ENCODE results near the gene ALDOB. TPM values are rescaled to one million over a fixed set of nuclear protein-coding genes. Genes with fewer than 3 reads are reported as not detected.

The ALDOB gene
- total RNA-seq, 1 donor from 2014 or later = not detected

DNA sequence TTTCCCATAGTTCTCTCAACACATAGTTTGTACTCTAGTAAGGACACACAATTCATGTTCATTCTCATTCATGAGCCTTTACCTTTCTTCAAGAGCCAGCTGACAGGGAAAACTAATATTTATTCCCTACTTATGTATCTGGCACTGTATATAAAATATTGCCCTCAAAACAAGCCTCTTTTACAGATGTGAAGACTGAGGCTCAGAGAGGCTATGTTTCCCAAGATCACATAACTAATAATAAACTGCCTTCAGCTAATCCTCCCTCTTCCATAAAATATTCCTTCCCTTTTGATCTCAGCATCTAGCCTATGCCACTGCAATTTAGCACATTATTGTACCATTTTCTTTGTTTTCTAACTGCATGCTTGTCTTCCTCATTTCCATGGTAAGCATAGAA is 18.2 kb downstream of the ALDOB start:
- no peaks in the 10 kb centered on the region for H3K36me3 ChIP-seq
- intact Hi-C loops (cut with DNase I) = no loop called here
- no peaks in the 10 kb centered on the region for H3K4me1 ChIP-seq
- ATAC-seq = no peak
- no peak overlapping the region for H3K27ac ChIP-seq
- H3K9me3 ChIP-seq = peaks cover 28% of the 10 kb centered on the region
- TF ChIP-seq, protein P1, sequence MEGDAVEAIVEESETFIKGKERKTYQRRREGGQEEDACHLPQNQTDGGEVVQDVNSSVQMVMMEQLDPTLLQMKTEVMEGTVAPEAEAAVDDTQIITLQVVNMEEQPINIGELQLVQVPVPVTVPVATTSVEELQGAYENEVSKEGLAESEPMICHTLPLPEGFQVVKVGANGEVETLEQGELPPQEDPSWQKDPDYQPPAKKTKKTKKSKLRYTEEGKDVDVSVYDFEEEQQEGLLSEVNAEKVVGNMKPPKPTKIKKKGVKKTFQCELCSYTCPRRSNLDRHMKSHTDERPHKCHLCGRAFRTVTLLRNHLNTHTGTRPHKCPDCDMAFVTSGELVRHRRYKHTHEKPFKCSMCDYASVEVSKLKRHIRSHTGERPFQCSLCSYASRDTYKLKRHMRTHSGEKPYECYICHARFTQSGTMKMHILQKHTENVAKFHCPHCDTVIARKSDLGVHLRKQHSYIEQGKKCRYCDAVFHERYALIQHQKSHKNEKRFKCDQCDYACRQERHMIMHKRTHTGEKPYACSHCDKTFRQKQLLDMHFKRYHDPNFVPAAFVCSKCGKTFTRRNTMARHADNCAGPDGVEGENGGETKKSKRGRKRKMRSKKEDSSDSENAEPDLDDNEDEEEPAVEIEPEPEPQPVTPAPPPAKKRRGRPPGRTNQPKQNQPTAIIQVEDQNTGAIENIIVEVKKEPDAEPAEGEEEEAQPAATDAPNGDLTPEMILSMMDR (IDR thresholded peaks at IDR 0.05) = no peak
- H3K27me3 ChIP-seq = no peaks in the 10 kb centered on the region
- DNase-seq = no peak
- H3K4me3 ChIP-seq = no peak overlapping the region

DNA sequence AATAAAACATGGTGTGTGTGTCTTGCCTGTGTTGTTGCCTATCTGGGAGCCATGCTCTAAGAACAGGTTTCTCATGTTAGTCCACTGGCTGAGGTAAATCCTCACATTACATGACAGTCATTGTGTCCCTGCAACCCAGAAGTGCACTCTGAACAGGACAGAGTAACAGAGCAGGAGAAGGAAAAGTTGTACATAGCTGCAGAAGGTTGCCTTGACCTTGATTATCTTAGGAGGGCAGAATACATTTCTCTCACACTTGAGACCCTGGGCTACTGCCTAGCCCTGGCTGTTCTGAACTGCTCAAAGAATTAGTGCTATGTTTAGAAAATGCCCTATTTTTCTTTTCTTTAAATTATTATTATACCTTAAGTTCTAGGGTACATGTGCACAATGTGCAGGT is 20.0 kb downstream of the ALDOB start:
- H3K36me3 ChIP-seq = no peaks in the 10 kb centered on the region
- ATAC-seq (no peak), DNase-seq (no peak)
- no peaks in the 10 kb centered on the region for H3K4me1 ChIP-seq
- H3K27me3 ChIP-seq = no peaks in the 10 kb centered on the region
- TF ChIP-seq, protein P1 (IDR thresholded peaks at IDR 0.05) = no peak
- intact Hi-C loops (cut with DNase I) = no loop called here
- no peak overlapping the region for H3K4me3 ChIP-seq
- no peak overlapping the region for H3K27ac ChIP-seq
- H3K9me3 ChIP-seq = peaks cover 46% of the 10 kb centered on the region

DNA sequence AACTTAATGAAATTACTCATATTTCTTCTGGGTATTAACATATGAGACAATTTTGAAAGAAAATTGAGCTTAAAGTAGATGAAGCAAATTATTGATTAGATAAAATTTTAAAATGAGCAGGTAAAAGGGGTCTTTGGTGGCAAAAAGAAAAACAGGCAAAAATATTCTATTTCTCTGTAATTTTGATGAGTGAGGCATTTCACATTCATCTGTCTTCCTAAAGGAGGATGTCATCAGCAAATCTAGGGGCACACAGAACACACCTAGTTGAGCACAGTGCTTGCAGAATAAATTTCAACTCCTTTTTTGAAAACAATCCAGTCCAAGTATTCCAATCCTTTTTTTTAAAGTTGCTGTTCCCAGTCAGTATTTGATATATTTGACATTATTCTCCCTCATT is 20.7 kb downstream of the ALDOB start:
- Histone ChIP-seq H3K27ac (no peak overlapping the region), H3K36me3 (no peaks in the 10 kb centered on the region), H3K9me3 (peaks cover 54% of the 10 kb centered on the region), H3K4me3 (no peak overlapping the region), H3K4me1 (no peaks in the 10 kb centered on the region), H3K27me3 (no peaks in the 10 kb centered on the region)
- no peak for ATAC-seq
- intact Hi-C loops (cut with DNase I) = no loop called here
- no peak for DNase-seq
- TF ChIP-seq, protein P1 (IDR thresholded peaks at IDR 0.05) = no peak

DNA sequence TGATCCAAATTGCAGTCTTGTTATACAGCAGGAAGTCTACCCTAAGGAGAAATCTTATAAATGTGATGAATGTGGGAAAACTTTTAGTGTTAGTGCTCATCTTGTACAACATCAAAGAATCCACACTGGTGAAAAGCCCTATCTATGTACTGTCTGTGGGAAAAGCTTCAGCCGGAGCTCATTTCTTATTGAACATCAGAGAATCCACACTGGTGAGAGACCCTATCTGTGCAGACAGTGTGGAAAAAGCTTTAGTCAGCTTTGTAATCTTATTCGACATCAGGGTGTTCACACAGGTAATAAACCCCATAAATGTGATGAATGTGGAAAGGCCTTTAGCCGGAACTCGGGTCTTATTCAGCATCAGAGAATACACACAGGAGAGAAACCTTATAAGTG is 26.5 kb downstream of the ALDOB start:
- no peak for DNase-seq
- no peak for ATAC-seq
- H3K9me3 ChIP-seq = peaks cover 84% of the 10 kb centered on the region
- TF ChIP-seq, protein P1 (IDR thresholded peaks at IDR 0.05) = no peak
- no peaks in the 10 kb centered on the region for H3K27me3 ChIP-seq
- H3K27ac ChIP-seq = no peak overlapping the region
- H3K4me1 ChIP-seq = no peaks in the 10 kb centered on the region
- intact Hi-C loops (cut with DNase I) = no loop called here
- H3K4me3 ChIP-seq = no peak overlapping the region
- H3K36me3 ChIP-seq = peaks cover 50% of the 10 kb centered on the region

DNA sequence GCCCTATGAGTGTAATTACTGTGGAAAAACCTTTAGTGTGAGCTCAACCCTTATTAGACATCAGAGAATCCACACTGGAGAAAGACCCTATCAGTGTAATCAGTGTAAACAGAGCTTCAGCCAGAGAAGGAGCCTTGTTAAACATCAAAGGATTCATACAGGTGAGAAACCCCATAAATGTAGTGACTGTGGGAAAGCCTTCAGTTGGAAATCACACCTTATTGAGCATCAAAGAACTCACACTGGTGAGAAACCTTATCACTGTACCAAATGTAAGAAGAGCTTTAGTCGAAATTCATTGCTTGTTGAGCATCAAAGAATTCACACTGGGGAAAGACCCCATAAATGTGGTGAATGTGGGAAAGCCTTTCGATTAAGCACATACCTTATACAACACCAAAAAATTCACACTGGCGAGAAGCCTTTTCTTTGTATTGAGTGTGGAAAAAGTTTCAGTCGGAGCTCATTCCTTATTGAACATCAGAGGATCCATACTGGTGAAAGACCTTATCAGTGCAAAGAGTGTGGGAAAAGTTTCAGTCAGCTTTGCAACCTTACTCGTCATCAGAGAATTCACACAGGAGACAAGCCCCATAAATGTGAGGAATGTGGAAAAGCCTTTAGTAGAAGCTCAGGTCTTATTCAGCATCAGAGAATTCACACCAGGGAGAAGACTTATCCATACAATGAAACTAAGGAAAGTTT is 27.0 kb downstream of the ALDOB start:
- H3K9me3 ChIP-seq = peaks cover 79% of the 10 kb centered on the region
- no peaks in the 10 kb centered on the region for H3K27me3 ChIP-seq
- no peak overlapping the region for H3K4me3 ChIP-seq
- peaks cover 55% of the 10 kb centered on the region for H3K36me3 ChIP-seq
- H3K4me1 ChIP-seq = no peaks in the 10 kb centered on the region
- TF ChIP-seq, protein P1 (IDR thresholded peaks at IDR 0.05) = no peak
- no peak overlapping the region for H3K27ac ChIP-seq
- intact Hi-C loops (cut with DNase I) = no loop called here
- DNase-seq = no peak
- ATAC-seq = no peak
